ENCODE results near the gene PITPNB.
A peak's percentile ranks its signal among the peaks of the same experiment; 100 is the strongest.

The PITPNB gene

DNA sequence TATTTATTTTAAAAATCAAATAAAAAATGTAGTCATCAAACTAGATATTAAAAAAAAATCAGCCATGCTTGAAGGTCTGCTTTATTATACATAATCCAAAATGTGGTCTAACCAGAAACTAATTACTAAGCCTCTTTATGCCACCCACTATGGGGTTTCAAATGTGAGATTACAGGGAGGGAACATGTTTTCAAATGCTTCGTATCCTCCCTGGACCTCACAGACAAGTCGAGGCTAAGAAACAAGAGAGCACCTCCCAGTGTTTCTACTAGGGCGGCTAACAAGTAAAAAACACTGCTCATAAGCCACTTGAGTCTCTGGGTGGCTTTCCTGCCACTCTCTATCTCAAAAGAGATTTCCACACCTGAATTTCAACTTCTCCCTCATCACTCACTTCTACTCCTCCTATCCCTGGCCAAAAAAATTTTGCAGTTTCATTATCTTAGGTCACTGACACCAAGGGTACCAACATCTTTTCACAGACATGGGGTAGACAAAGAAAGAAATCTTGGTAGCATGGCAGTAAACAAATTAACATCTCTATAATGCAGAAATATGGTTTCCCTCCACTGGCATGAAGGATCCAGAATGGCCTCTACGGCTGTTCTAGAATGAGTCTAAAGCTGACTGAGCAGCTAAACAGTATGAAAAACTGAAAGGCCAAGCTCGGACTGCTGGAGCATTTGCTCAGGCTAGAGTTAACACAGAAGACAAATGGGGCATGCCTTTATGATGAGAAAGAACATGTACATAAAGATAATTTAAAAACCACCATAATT, 50.9 kb downstream of the PITPNB start:
- TF ChIP-seq EZH2phosphoT487 (IDR thresholded peaks at IDR 0.05; ENCODE audit: low read depth): no peak
- TF ChIP-seq, protein P1, sequence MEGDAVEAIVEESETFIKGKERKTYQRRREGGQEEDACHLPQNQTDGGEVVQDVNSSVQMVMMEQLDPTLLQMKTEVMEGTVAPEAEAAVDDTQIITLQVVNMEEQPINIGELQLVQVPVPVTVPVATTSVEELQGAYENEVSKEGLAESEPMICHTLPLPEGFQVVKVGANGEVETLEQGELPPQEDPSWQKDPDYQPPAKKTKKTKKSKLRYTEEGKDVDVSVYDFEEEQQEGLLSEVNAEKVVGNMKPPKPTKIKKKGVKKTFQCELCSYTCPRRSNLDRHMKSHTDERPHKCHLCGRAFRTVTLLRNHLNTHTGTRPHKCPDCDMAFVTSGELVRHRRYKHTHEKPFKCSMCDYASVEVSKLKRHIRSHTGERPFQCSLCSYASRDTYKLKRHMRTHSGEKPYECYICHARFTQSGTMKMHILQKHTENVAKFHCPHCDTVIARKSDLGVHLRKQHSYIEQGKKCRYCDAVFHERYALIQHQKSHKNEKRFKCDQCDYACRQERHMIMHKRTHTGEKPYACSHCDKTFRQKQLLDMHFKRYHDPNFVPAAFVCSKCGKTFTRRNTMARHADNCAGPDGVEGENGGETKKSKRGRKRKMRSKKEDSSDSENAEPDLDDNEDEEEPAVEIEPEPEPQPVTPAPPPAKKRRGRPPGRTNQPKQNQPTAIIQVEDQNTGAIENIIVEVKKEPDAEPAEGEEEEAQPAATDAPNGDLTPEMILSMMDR (IDR thresholded peaks at IDR 0.05; ENCODE audit: low read depth, low read length): no peak
- Histone ChIP-seq H3K4me2 (ENCODE audit: low read length) (peak overlapping the region; percentile 41), H3K27ac (ENCODE audit: low read length) (no peak overlapping the region), H3K79me2 (ENCODE audit: low read length) (peaks cover 72% of the 10 kb centered on the region), H3K4me1 (ENCODE audit: low read length) (peaks cover 29% of the 10 kb centered on the region), H3K9me3 (ENCODE audit: insufficient read depth, low read length) (no peaks in the 10 kb centered on the region), H3K9ac (ENCODE audit: low read length) (no peak overlapping the region), H4K20me1 (ENCODE audit: insufficient read depth, low read length) (peaks cover 20% of the 10 kb centered on the region), H3K4me3 (ENCODE audit: low read length) (no peak overlapping the region), H3K36me3 (replicated peaks; ENCODE audit: low read depth, low read length) (peaks cover 71% of the 10 kb centered on the region), H2AFZ (ENCODE audit: low read depth, low read length) (no peak overlapping the region), H3K27me3 (ENCODE audit: low read depth, low read length) (no peaks in the 10 kb centered on the region)

DNA sequence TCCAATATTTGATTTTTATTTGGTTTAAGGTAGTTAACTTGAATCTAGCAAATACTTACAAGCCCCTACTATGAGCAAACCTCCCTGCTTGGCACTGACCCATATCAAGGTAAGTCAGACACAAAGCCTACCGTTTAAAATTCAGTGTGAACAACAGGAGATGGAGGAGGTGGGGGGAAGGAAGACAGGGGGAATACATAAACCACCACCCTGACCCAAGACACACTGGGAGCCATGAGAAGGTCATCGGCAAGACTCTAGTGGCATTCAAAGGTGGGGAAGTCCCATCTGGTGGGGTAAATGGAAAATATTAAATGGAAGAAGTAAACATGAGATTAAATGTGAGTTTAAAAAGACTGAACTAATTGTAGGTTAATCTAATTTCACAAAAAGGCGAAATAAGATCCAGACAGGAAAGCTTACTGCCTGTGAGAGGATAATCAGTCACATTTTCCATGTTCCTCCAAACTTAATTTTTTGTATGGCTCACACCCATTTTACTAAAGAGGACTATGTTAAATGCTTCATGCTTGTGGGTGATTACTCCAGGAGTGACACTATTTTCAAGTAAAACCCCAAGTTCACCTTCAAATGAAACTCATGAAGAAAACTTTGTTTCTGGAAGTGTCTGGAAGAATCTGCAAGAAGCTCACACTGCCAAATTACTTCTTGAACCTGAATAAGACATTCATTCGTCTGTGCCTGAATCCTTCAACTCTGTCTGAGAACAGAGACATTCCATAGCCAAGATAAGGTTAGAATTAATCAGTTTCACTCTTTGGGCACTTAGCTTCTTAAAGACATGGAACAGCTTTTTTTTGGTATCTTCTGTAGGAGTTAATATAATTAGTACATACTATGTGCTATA, 51.7 kb downstream of the PITPNB start:
- Histone ChIP-seq H3K4me3 (ENCODE audit: low read length) (no peak overlapping the region), H3K36me3 (replicated peaks; ENCODE audit: low read depth, low read length) (peaks cover 73% of the 10 kb centered on the region), H3K27ac (ENCODE audit: low read length) (no peak overlapping the region; the same call in 1 of the 2 replicates), H3K9ac (ENCODE audit: low read length) (no peak overlapping the region), H3K9me3 (ENCODE audit: insufficient read depth, low read length) (no peaks in the 10 kb centered on the region), H3K4me1 (ENCODE audit: low read length) (peaks cover 29% of the 10 kb centered on the region), H2AFZ (ENCODE audit: low read depth, low read length) (no peak overlapping the region), H3K4me2 (ENCODE audit: low read length) (no peak overlapping the region), H3K79me2 (ENCODE audit: low read length) (peaks cover 77% of the 10 kb centered on the region), H4K20me1 (ENCODE audit: insufficient read depth, low read length) (peaks cover 20% of the 10 kb centered on the region), H3K27me3 (ENCODE audit: low read depth, low read length) (no peaks in the 10 kb centered on the region)
- TF ChIP-seq, protein P1 (IDR thresholded peaks at IDR 0.05; ENCODE audit: low read depth, low read length): no peak
- TF ChIP-seq EZH2phosphoT487 (IDR thresholded peaks at IDR 0.05; ENCODE audit: low read depth): no peak

DNA sequence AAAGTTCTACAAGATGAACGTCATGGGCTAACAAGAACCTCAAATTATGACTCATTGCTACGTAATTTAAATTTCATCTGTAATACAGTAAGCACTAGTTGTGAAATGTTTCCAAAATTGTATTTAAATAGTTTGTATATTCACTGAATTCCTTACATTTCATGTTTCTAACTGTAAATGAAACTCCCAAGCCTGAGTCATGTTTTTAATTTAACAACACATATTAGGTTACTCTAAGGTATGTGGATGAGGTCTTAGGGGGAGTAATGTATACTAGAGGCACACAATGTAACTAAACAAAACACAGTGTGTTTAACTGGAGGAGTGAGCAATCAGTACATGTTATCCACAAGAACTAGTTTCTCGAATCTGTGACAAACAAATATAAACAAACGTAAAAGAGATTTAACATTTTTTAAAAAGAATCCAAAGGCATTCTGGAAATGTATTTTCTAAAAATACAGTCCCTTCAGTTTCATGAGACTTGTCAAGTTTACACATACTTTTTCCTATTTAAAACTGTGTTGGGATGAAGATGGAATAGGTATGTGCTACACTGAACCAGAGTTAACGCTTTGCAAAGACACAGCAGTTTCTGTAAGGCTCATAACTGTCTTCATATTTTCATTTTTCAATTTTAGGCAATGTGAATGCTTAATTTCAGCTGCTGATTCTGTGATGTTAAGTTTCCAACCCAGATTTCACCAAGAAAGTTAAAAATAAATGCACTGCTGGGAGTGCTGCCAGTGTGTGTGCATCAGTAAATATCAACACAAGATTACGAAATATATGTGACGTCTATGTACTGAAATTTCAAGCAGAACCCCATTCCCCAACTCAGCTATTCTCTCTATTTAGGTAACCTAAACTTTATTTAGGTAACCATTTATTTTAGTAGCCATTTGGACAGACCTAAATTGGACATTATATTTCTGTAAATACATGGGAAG, 52.6 kb downstream of the PITPNB start:
- peaks cover 29% of the 10 kb centered on the region for H3K4me1 ChIP-seq (ENCODE audit: low read length)
- H3K9ac ChIP-seq (ENCODE audit: low read length): no peak overlapping the region
- no peak overlapping the region for H2AFZ ChIP-seq (ENCODE audit: low read depth, low read length)
- H3K4me2 ChIP-seq (ENCODE audit: low read length): no peak overlapping the region
- no peak overlapping the region for H3K4me3 ChIP-seq (ENCODE audit: low read length)
- no peaks in the 10 kb centered on the region for H3K27me3 ChIP-seq (ENCODE audit: low read depth, low read length)
- H3K9me3 ChIP-seq (ENCODE audit: insufficient read depth, low read length): no peaks in the 10 kb centered on the region
- TF ChIP-seq EZH2phosphoT487 (IDR thresholded peaks at IDR 0.05; ENCODE audit: low read depth): no peak
- TF ChIP-seq, protein P1 (IDR thresholded peaks at IDR 0.05; ENCODE audit: low read depth, low read length): no peak
- no peak overlapping the region; the same call in 1 of the 2 replicates for H3K27ac ChIP-seq (ENCODE audit: low read length)
- H3K36me3 ChIP-seq (replicated peaks; ENCODE audit: low read depth, low read length): peaks cover 72% of the 10 kb centered on the region
- peaks cover 20% of the 10 kb centered on the region for H4K20me1 ChIP-seq (ENCODE audit: insufficient read depth, low read length)
- H3K79me2 ChIP-seq (ENCODE audit: low read length): peaks cover 75% of the 10 kb centered on the region

Measured in OCI-LY3 (cell line).